ENCODE data around the gene HNRNPH2. TPM values are rescaled to one million over a fixed set of nuclear protein-coding genes. Genes with fewer than 3 reads are reported as not detected.

Gene HNRNPH2
- total RNA-seq, 1 experiment from 2014 or later: 34.8 TPM

- H3K27me3 ChIP-seq (ENCODE audit: low read length): no peaks in the 10 kb centered on the region
- H3K9me3 ChIP-seq (ENCODE audit: low read length): no peaks in the 10 kb centered on the region
- peak overlapping the region; percentile 42 for H3K4me2 ChIP-seq (ENCODE audit: low read depth, low read length, poor library complexity, severe bottlenecking)
- H3K9me2 ChIP-seq (replicated peaks; ENCODE audit: insufficient read depth, low read length): no peaks in the 10 kb centered on the region
- H3K79me2 ChIP-seq (ENCODE audit: low read length): no peaks in the 10 kb centered on the region
- H2AFZ ChIP-seq (ENCODE audit: low read length): no peak overlapping the region
- H3K4me3 ChIP-seq (ENCODE audit: low read length): no peak overlapping the region
- peak; percentile 83 for DNase-seq
- no peaks in the 10 kb centered on the region for H4K20me1 ChIP-seq (ENCODE audit: insufficient read depth, low read depth, low read length)
- H3K9ac ChIP-seq (ENCODE audit: low read length): peak overlapping the region; percentile 34
- H3K27ac ChIP-seq (ENCODE audit: low read length): peak overlapping the region; percentile 86
- H3K4me1 ChIP-seq (ENCODE audit: low read length): peaks cover 45% of the 10 kb centered on the region
- H3K36me3 ChIP-seq (ENCODE audit: insufficient read depth, low read length): peaks cover 22% of the 10 kb centered on the region; the same call in 1 of the 2 replicates
These were observed 37.0 kb upstream of the HNRNPH2 start for GRCh38 chrX:101370888-101371504.

DNA sequence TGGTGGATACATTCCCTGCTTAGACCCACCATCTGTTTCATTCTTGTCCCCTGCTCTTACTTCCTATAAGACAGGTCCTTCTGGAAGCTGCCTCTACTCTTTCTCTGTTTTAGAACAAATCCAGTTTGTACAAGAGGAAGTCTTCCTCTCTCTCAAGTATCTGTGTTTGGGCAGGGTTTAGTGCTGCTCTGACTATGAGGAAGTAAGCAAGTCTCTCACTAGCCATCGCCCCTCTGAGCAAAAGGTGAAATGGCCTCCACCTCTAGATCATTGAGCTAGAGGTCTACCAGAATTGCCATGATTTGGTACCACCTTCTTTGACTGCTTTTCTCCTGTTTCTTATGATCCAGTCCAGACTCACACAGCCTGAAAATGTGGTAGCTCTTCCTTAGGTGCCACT is 30.5 kb upstream of the HNRNPH2 start:
- H3K4me3 ChIP-seq (ENCODE audit: low read length): no peak overlapping the region
- DNase-seq: peak; percentile 52
- no peaks in the 10 kb centered on the region for H4K20me1 ChIP-seq (ENCODE audit: insufficient read depth, low read depth, low read length)
- no peak overlapping the region for H2AFZ ChIP-seq (ENCODE audit: low read length)
- no peak overlapping the region for H3K4me2 ChIP-seq (ENCODE audit: low read depth, low read length, poor library complexity, severe bottlenecking)
- H3K36me3 ChIP-seq (ENCODE audit: insufficient read depth, low read length): 0 out of 2 replicates have a peak, but pooled peaks cover 6% of the 10 kb centered on the region
- H3K27ac ChIP-seq (ENCODE audit: low read length): peak overlapping the region; percentile 58
- H3K79me2 ChIP-seq (ENCODE audit: low read length): peaks cover 46% of the 10 kb centered on the region
- peaks cover 42% of the 10 kb centered on the region for H3K4me1 ChIP-seq (ENCODE audit: low read length)
- H3K9ac ChIP-seq (ENCODE audit: low read length): no peak overlapping the region
- no peaks in the 10 kb centered on the region for H3K9me3 ChIP-seq (ENCODE audit: low read length)
- no peaks in the 10 kb centered on the region for H3K27me3 ChIP-seq (ENCODE audit: low read length)
- no peaks in the 10 kb centered on the region for H3K9me2 ChIP-seq (replicated peaks; ENCODE audit: insufficient read depth, low read length)

GRCh38 chrX:101383679-101384205 is 24.3 kb upstream of the HNRNPH2 start:
- peaks cover 41% of the 10 kb centered on the region for H3K4me1 ChIP-seq (ENCODE audit: low read length)
- H3K9me3 ChIP-seq (ENCODE audit: low read length): no peaks in the 10 kb centered on the region
- H3K9me2 ChIP-seq (replicated peaks; ENCODE audit: insufficient read depth, low read length): no peaks in the 10 kb centered on the region
- H2AFZ ChIP-seq (ENCODE audit: low read length): no peak overlapping the region
- H3K4me2 ChIP-seq (ENCODE audit: low read depth, low read length, poor library complexity, severe bottlenecking): peak overlapping the region; percentile 74
- H3K36me3 ChIP-seq (ENCODE audit: insufficient read depth, low read length): 0 out of 2 replicates have a peak, but pooled peaks cover 4% of the 10 kb centered on the region
- no peaks in the 10 kb centered on the region for H3K27me3 ChIP-seq (ENCODE audit: low read length)
- H3K79me2 ChIP-seq (ENCODE audit: low read length): peaks cover 57% of the 10 kb centered on the region
- H3K4me3 ChIP-seq (ENCODE audit: low read length): peak overlapping the region; percentile 71; the same call in 1 of the 2 replicates
- peak overlapping the region; percentile 81 for H3K9ac ChIP-seq (ENCODE audit: low read length)
- peak; percentile 87 for DNase-seq
- H4K20me1 ChIP-seq (ENCODE audit: insufficient read depth, low read depth, low read length): no peaks in the 10 kb centered on the region
- H3K27ac ChIP-seq (ENCODE audit: low read length): peak overlapping the region; percentile 89

DNA sequence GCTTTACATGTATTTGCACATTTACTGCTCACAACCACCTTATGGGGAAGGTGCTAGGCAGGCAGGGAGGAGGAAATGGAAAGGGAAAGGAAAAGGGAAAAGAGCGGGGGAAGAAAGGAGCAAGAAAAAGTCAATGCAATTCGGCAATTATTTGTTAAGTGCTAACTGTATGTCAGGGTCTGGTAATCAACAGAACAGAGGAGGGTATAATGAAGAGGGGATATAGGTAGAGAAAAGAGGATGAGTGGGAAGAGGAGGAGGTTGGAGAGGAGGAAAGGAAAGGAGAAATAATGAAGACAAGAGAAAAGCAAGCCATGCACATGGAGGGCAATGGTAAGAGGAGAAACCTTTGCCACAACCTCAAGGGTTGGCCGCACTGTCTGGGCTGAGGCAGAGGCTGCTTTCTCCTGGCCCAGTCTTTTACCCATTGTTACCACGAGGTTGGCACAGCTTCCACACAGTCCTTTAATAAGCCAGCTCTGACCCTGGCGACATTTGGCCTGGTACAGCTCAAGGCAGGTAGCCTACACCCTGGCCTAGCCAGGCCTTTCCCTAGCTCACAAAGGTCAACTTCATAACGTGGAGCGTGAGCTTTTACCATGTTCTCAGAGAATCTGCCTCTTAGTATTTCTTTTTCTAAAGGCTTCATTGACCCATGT is 22.9 kb upstream of the HNRNPH2 start:
- H3K27me3 ChIP-seq (ENCODE audit: low read length): no peaks in the 10 kb centered on the region
- no peak overlapping the region for H2AFZ ChIP-seq (ENCODE audit: low read length)
- peak overlapping the region; percentile 81 for H3K9ac ChIP-seq (ENCODE audit: low read length)
- peak; percentile 51 for DNase-seq
- 0 out of 2 replicates have a peak, but pooled peaks cover 4% of the 10 kb centered on the region for H3K36me3 ChIP-seq (ENCODE audit: insufficient read depth, low read length)
- peaks cover 49% of the 10 kb centered on the region for H3K4me1 ChIP-seq (ENCODE audit: low read length)
- H3K4me3 ChIP-seq (ENCODE audit: low read length): peak overlapping the region; percentile 71
- H3K4me2 ChIP-seq (ENCODE audit: low read depth, low read length, poor library complexity, severe bottlenecking): peak overlapping the region; percentile 74
- no peaks in the 10 kb centered on the region for H3K9me3 ChIP-seq (ENCODE audit: low read length)
- H3K79me2 ChIP-seq (ENCODE audit: low read length): peaks cover 54% of the 10 kb centered on the region
- no peaks in the 10 kb centered on the region for H3K9me2 ChIP-seq (replicated peaks; ENCODE audit: insufficient read depth, low read length)
- H3K27ac ChIP-seq (ENCODE audit: low read length): peak overlapping the region; percentile 89
- H4K20me1 ChIP-seq (ENCODE audit: insufficient read depth, low read depth, low read length): no peaks in the 10 kb centered on the region

DNA sequence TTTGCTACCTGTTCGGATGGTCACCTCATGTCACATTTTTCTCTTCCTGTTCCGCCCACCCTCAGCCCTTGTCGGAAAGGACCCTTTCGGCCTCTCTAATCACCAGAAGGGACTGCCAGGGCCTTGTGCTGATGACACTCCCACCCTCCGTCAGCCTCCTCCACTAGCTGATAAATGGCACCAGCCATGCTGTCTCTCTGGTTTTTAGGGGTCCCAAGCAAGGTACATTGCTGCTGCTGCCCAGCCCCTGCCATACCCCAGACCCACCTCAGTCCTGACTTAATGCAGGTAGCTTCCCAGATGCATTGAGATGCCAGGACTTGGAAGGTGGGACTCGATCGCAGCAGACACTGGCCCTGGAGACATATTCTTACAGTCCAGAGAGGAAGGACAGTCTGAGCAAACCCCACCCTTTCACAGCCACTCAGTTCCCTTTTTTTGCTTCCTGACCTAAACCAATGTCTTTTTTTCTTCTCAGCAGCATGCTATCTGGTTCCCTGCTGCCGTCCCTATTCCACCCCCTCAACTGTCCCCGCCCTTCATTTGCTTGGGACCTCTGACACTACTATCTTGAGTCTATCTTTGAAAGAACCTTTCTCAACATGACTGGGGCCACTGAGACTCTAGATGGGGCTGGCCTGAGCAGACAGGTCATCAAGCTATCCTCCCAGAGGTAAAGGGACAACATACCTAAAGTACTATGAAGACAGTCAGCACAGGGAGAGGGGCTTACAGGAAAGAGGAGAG is 22.1 kb upstream of the HNRNPH2 start, which contains the start of gene BTK:
Gene BTK (minus strand): TSS at position 397 of the 747 bp plus-strand sequence. CDS start 10,907 bp downstream, outside the sequence.
- H3K9me2 ChIP-seq (replicated peaks; ENCODE audit: insufficient read depth, low read length): no peaks in the 10 kb centered on the region
- H3K9ac ChIP-seq (ENCODE audit: low read length): peak within 1 kb of the TSS; percentile 81
- no peaks in the 10 kb centered on the region for H3K9me3 ChIP-seq (ENCODE audit: low read length)
- peaks cover 53% of the 10 kb centered on the region for H3K79me2 ChIP-seq (ENCODE audit: low read length)
- H3K27me3 ChIP-seq (ENCODE audit: low read length): no peaks in the 10 kb centered on the region
- peak; percentile 90 for DNase-seq
- H2AFZ ChIP-seq (ENCODE audit: low read length): no peak within 1 kb of the TSS
- H3K4me2 ChIP-seq (ENCODE audit: low read depth, low read length, poor library complexity, severe bottlenecking): peak within 1 kb of the TSS; percentile 74
- H4K20me1 ChIP-seq (ENCODE audit: insufficient read depth, low read depth, low read length): no peaks in the 10 kb centered on the region
- 0 out of 2 replicates have a peak, but pooled peaks cover 4% of the 10 kb centered on the region for H3K36me3 ChIP-seq (ENCODE audit: insufficient read depth, low read length)
- H3K4me3 ChIP-seq (ENCODE audit: low read length): peak within 1 kb of the TSS; percentile 71
- H3K4me1 ChIP-seq (ENCODE audit: low read length): peaks cover 49% of the 10 kb centered on the region
- peak within 1 kb of the TSS; percentile 89 for H3K27ac ChIP-seq (ENCODE audit: low read length)

DNA sequence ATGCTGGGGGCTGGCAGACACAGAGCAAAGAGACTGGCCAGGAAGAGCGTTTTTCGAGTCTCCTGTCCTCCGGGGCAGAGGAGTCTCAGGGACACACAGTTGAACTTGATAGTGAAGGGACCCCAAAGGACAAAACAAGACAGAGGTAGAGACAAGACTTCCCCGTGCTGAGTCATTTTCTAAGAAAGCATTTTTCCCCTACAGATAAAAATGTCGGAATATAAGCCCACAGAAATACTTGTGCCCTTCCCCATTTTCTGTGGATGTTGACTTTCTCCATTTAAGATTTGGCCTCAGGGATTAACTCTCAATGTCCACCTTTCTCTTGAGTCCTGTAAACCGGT is 21.5 kb upstream of the HNRNPH2 start:
- no peak overlapping the region for H2AFZ ChIP-seq (ENCODE audit: low read length)
- H3K4me2 ChIP-seq (ENCODE audit: low read depth, low read length, poor library complexity, severe bottlenecking): peak overlapping the region; percentile 74
- peak overlapping the region; percentile 71 for H3K4me3 ChIP-seq (ENCODE audit: low read length)
- H3K79me2 ChIP-seq (ENCODE audit: low read length): peaks cover 53% of the 10 kb centered on the region
- no peaks in the 10 kb centered on the region for H3K27me3 ChIP-seq (ENCODE audit: low read length)
- peak overlapping the region; percentile 89 for H3K27ac ChIP-seq (ENCODE audit: low read length)
- DNase-seq: no peak
- peak overlapping the region; percentile 81 for H3K9ac ChIP-seq (ENCODE audit: low read length)
- H3K4me1 ChIP-seq (ENCODE audit: low read length): peaks cover 44% of the 10 kb centered on the region
- no peaks in the 10 kb centered on the region for H4K20me1 ChIP-seq (ENCODE audit: insufficient read depth, low read depth, low read length)
- H3K36me3 ChIP-seq (ENCODE audit: insufficient read depth, low read length): peaks cover 9% of the 10 kb centered on the region
- no peaks in the 10 kb centered on the region for H3K9me3 ChIP-seq (ENCODE audit: low read length)
- no peaks in the 10 kb centered on the region for H3K9me2 ChIP-seq (replicated peaks; ENCODE audit: insufficient read depth, low read length)

DNA sequence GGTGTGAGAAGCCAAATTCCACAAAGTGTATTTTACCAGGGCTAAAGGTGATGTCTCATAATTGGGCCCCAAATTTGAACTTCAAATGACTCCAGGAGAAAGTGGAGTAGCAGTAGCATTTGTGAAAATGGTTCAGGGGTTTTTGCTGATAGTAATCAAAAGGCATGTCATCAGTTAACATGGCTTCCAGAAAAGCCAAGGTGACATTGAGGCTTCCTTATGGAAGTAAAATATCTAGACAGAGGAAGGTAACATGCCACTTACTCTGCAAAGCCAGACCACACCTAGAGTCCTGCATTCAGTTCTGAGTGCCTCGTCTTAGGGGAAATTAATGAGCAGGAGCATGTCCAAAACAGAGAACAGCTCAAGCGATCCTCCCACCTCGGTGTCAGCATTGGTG is 19.4 kb upstream of the HNRNPH2 start:
- H3K36me3 ChIP-seq (ENCODE audit: insufficient read depth, low read length): peaks cover 13% of the 10 kb centered on the region
- H3K4me2 ChIP-seq (ENCODE audit: low read depth, low read length, poor library complexity, severe bottlenecking): peak overlapping the region; percentile 69
- no peaks in the 10 kb centered on the region for H4K20me1 ChIP-seq (ENCODE audit: insufficient read depth, low read depth, low read length)
- H3K27me3 ChIP-seq (ENCODE audit: low read length): no peaks in the 10 kb centered on the region
- no peak overlapping the region for H2AFZ ChIP-seq (ENCODE audit: low read length)
- peaks cover 38% of the 10 kb centered on the region for H3K79me2 ChIP-seq (ENCODE audit: low read length)
- H3K4me3 ChIP-seq (ENCODE audit: low read length): no peak overlapping the region
- no peak overlapping the region for H3K9ac ChIP-seq (ENCODE audit: low read length)
- H3K4me1 ChIP-seq (ENCODE audit: low read length): peaks cover 46% of the 10 kb centered on the region
- no peak for DNase-seq
- H3K9me2 ChIP-seq (replicated peaks; ENCODE audit: insufficient read depth, low read length): no peaks in the 10 kb centered on the region
- H3K9me3 ChIP-seq (ENCODE audit: low read length): no peaks in the 10 kb centered on the region
- H3K27ac ChIP-seq (ENCODE audit: low read length): no peak overlapping the region

All from Karpas-422 (cell line).